Tibial nerve (tissue), 4 donors: Measurements from ENCODE around the gene HES5. TPM values are rescaled to one million over a fixed set of nuclear protein-coding genes. Genes with fewer than 3 reads are reported as not detected.
"Not testable (repeated sequence)": the region's sequence is repeated elsewhere in the genome, so short reads cannot be mapped to it uniquely, and the experiment has no call there.

Experiments
- DNase-seq, 2 donors: peaks; one replicate each; pipeline ENCODE4 v3.0.0-alpha.2; 2019; ENCODE audit warnings: low spot score in 2 of 2
- H3K27ac ChIP-seq, 4 donors: fragments of 200-600 bp; sonication (generic) in 3 of 4; one replicate each; pipeline ENCODE4 v1.5.1; 2017 to 2019; ENCODE audit warnings: mild to moderate bottlenecking in 1 of 4
- H3K27me3 ChIP-seq, 2 donors: fragments of 200-600 bp; sonication (generic) in 1 of 2; one replicate each; pipeline versions ENCODE4 v1.5.1 to v1.6.0; 2017 to 2019
- H3K36me3 ChIP-seq, 3 donors: fragments of 200-600 bp; sonication (generic); one replicate each; pipeline ENCODE4 v1.5.1; 2018 to 2019
- H3K4me1 ChIP-seq, 4 donors: fragments of 200-600 bp; sonication (generic) in 3 of 4; one replicate each; pipeline ENCODE4 v1.5.1; 2017 to 2019
- H3K4me3 ChIP-seq, 4 donors: fragments of 200-600 bp; sonication (generic) in 3 of 4; one replicate each; pipeline ENCODE4 v1.5.1; 2017 to 2019; ENCODE audit warnings: mild to moderate bottlenecking in 1 of 4, moderate library complexity in 1 of 4
- H3K9me3 ChIP-seq, 4 donors: fragments of 200-600 bp; sonication (generic) in 3 of 4; one replicate each; pipeline ENCODE4 v1.5.1; 2017 to 2019
- EP300 ChIP-seq, 2 donors: sonication (generic); formaldehyde crosslinking; IDR thresholded peaks; one replicate each; pipeline ENCODE4 v1.6.1; 2017; ENCODE audit warnings: antibody characterized with exemption in 2 of 2, mild to moderate bottlenecking in 1 of 2
- POLR2A ChIP-seq, 2 donors: fragments of 450-650 bp; IDR thresholded peaks; one replicate each; pipeline ENCODE4 v1.6.1; 2017; ENCODE audit warnings: antibody characterized with exemption in 2 of 2, mild to moderate bottlenecking in 2 of 2, moderate library complexity in 2 of 2
- WGBS, 2 donors: methylation state at CpG; one replicate each; pipeline ENCODE4 v1.1.5; 2018; 5-methylcytosine and 5-hydroxymethylcytosine counted together
- total RNA-seq, 4 donors: library from RNA; depleted of rRNA; stranded (reverse); fragments of >200 nt; gene quantifications; one replicate each; pipeline ENCODE4 v1.1.0, GENCODE V29; 2016
- TF ChIP-seq, protein P1 (sequence below), 5 experiments: fragments of 200-600 bp in 3 of 5; fragments of 450-650 bp in 2 of 5; sonication (generic) in 3 of 5; IDR thresholded peaks; one replicate each; pipeline ENCODE4 v1.5.1; 2016 to 2019; ENCODE audit warnings: antibody characterized with exemption in 5 of 5, mild to moderate bottlenecking in 3 of 5, moderate library complexity in 2 of 5

The HES5 gene
- total RNA-seq, 4 donors from 2014 or later = 0.87 TPM; not detected in 3

DNA sequence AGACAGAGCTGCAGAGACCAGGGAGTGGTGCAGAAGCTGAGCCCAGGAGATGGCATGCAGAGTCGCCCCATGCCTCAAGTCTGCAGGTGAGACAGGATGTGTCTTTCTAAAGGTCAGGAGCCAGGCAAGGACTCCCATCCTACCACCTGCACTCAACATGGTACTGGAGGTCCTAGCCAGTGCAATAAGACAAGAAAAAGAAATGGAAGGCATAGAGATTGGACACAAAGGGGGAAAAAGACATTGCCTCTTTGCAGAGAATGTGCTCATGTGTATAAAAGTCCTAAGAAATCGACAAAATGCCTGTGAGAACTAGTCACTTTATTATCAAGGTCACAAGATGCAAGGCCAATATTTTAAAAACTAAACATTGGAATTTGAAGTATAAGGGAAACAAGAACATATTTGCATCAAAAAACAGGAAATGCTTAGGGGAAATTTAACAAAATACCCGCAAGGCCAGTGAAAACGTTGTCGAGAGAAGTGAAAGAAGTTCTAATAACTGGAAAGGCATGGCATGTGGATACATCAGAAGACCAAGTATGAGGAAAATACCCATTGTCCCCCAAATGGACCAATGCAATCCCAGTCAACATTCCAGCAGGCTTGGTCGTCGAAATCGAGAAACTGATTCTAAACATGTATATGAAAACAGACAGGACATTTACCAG, 43.3 kb upstream of the HES5 start:
- Histone ChIP-seq H3K4me1 (peaks cover 0 to 14% (median 9%) of the 10 kb centered on the region in 4 donors), H3K27me3 (peaks cover 0 to 27% of the 10 kb centered on the region in 2 donors), H3K27ac (no peak overlapping the region), H3K9me3 (peaks cover 0 to 10% (median 0%) of the 10 kb centered on the region in 4 donors), H3K36me3 (no peaks in the 10 kb centered on the region), H3K4me3 (no peak overlapping the region)
- TF ChIP-seq POLR2A (IDR thresholded peaks at IDR 0.05) (no peak), EP300 (IDR thresholded peaks at IDR 0.05) (no peak)
- TF ChIP-seq, protein P1, sequence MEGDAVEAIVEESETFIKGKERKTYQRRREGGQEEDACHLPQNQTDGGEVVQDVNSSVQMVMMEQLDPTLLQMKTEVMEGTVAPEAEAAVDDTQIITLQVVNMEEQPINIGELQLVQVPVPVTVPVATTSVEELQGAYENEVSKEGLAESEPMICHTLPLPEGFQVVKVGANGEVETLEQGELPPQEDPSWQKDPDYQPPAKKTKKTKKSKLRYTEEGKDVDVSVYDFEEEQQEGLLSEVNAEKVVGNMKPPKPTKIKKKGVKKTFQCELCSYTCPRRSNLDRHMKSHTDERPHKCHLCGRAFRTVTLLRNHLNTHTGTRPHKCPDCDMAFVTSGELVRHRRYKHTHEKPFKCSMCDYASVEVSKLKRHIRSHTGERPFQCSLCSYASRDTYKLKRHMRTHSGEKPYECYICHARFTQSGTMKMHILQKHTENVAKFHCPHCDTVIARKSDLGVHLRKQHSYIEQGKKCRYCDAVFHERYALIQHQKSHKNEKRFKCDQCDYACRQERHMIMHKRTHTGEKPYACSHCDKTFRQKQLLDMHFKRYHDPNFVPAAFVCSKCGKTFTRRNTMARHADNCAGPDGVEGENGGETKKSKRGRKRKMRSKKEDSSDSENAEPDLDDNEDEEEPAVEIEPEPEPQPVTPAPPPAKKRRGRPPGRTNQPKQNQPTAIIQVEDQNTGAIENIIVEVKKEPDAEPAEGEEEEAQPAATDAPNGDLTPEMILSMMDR (IDR thresholded peaks at IDR 0.05) = no peak
- no peak for DNase-seq
- 80 to 88% methylated on average over 8 of the region's 8 CpGs for WGBS, 2 donors

- H3K4me3 ChIP-seq = no peak overlapping the region
- WGBS, 2 donors = 82 to 85% methylated on average over 9 of the region's 9 CpGs
- peaks cover 0 to 33% of the 10 kb centered on the region in 2 donors for H3K27me3 ChIP-seq
- no peak for DNase-seq
- H3K27ac ChIP-seq = no peak overlapping the region
- H3K9me3 ChIP-seq = peaks cover 0 to 10% (median 0%) of the 10 kb centered on the region in 4 donors
- H3K36me3 ChIP-seq = no peaks in the 10 kb centered on the region
- peaks cover 0 to 7% (median 2%) of the 10 kb centered on the region in 4 donors for H3K4me1 ChIP-seq
- TF ChIP-seq POLR2A (IDR thresholded peaks at IDR 0.05) = no peak
- no peak for TF ChIP-seq EP300 (IDR thresholded peaks at IDR 0.05)
- TF ChIP-seq, protein P1 (IDR thresholded peaks at IDR 0.05) = no peak
Observed at GRCh38 chr1:2571348-2571747, 41.3 kb upstream of the HES5 start.

GRCh38 chr1:2570332-2570731, 40.3 kb upstream of the HES5 start:
- Histone ChIP-seq H3K4me1 (no peaks in the 10 kb centered on the region), H3K4me3 (no peak overlapping the region), H3K27me3 (peaks cover 0 to 33% of the 10 kb centered on the region in 2 donors), H3K36me3 (no peaks in the 10 kb centered on the region), H3K9me3 (peaks cover 0 to 10% (median 0%) of the 10 kb centered on the region in 4 donors), H3K27ac (no peak overlapping the region)
- TF ChIP-seq, protein P1 (IDR thresholded peaks at IDR 0.05) = no peak
- no peak for TF ChIP-seq EP300 (IDR thresholded peaks at IDR 0.05)
- TF ChIP-seq POLR2A (IDR thresholded peaks at IDR 0.05) = no peak
- WGBS, 2 donors = 79 to 86% methylated on average over 17 of the region's 17 CpGs
- DNase-seq = no peak

GRCh38 chr1:2569703-2570102, 39.6 kb upstream of the HES5 start:
- H3K9me3 ChIP-seq, H3K27ac ChIP-seq, DNase-seq, H3K4me1 ChIP-seq, H3K36me3 ChIP-seq, H3K4me3 ChIP-seq: not testable (repeated sequence)
- WGBS, 2 donors = 83% methylated on average over 13 of the region's 13 CpGs
- H3K27me3 ChIP-seq = peaks cover 0 to 33% of the 10 kb centered on the region in 2 donors

DNA sequence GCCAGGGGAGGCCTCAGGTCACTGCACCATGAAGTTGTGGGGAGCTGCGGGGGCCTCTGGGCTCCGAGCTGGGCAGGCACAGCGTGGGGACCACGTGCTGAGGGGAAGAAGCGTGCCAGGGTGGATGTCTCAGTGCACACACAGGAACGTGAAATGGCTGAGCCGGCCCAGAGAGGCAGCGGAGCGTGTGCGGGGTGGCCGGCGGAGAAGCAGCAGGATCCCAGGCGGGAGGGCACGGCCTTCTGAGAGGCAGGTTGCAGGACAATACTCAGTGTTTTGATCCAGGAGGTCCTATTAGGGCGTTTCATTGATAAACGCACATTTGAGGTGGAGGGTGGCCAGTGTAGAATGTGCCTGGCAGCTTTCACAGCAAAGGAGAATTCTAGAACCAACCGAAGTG, 39.0 kb upstream of the HES5 start:
- no peak for DNase-seq
- 70 to 82% methylated on average over 17 of the region's 17 CpGs for WGBS, 2 donors
- Histone ChIP-seq H3K4me1 (no peaks in the 10 kb centered on the region), H3K36me3 (peaks cover 0 to under 1% (median 0%) of the 10 kb centered on the region in 3 donors), H3K9me3 (peaks cover 0 to 10% (median 0%) of the 10 kb centered on the region in 4 donors), H3K27me3 (peaks cover 0 to 31% of the 10 kb centered on the region in 2 donors), H3K4me3 (no peak overlapping the region), H3K27ac (no peak overlapping the region)
- TF ChIP-seq, protein P1 (IDR thresholded peaks at IDR 0.05) = no peak
- TF ChIP-seq POLR2A (IDR thresholded peaks at IDR 0.05) = no peak
- TF ChIP-seq EP300 (IDR thresholded peaks at IDR 0.05) = no peak

GRCh38 chr1:2568187-2568816, 38.2 kb upstream of the HES5 start:
- H3K9me3 ChIP-seq, H3K36me3 ChIP-seq, H3K27ac ChIP-seq, DNase-seq, H3K4me3 ChIP-seq, H3K4me1 ChIP-seq: not testable (repeated sequence)
- peaks cover 0 to 24% of the 10 kb centered on the region in 2 donors for H3K27me3 ChIP-seq
- WGBS, 2 donors = 39 to 50% methylated on average over 9 of the region's 17 CpGs
